Measurements from ENCODE around the gene CCDC97. TPM values are rescaled to one million over a fixed set of nuclear protein-coding genes. Genes with fewer than 3 reads are reported as not detected.

The CCDC97 gene
- total RNA-seq, 1 donor from 2014 or later: 36.7 TPM

GRCh38 chr19:41356984-41357739 lies 47.2 kb downstream of the CCDC97 start:
- Mint-ChIP-seq H3K4me3 (ENCODE audit: unreplicated experiment) (no peak overlapping the region), H3K4me1 (ENCODE audit: low read depth, unreplicated experiment) (peaks cover 1% of the 10 kb centered on the region), H3K9me3 (ENCODE audit: unreplicated experiment) (peaks cover 8% of the 10 kb centered on the region), H3K36me3 (ENCODE audit: unreplicated experiment) (no peaks in the 10 kb centered on the region), H3K27me3 (ENCODE audit: unreplicated experiment) (peaks cover 11% of the 10 kb centered on the region), H3K27ac (ENCODE audit: unreplicated experiment) (no peak overlapping the region)
- DNase-seq: no peak
- no peak for TF ChIP-seq CTCF (IDR thresholded peaks at IDR 0.05; ENCODE audit: partially characterized antibody, unreplicated experiment)

- no peak for TF ChIP-seq CTCF (IDR thresholded peaks at IDR 0.05; ENCODE audit: partially characterized antibody, unreplicated experiment)
- H3K36me3 Mint-ChIP-seq (ENCODE audit: unreplicated experiment): no peaks in the 10 kb centered on the region
- H3K4me1 Mint-ChIP-seq (ENCODE audit: low read depth, unreplicated experiment): peaks cover 1% of the 10 kb centered on the region
- H3K4me3 Mint-ChIP-seq (ENCODE audit: unreplicated experiment): no peak overlapping the region
- no peak for DNase-seq
- peaks cover 9% of the 10 kb centered on the region for H3K27me3 Mint-ChIP-seq (ENCODE audit: unreplicated experiment)
- peaks cover 8% of the 10 kb centered on the region for H3K9me3 Mint-ChIP-seq (ENCODE audit: unreplicated experiment)
- H3K27ac Mint-ChIP-seq (ENCODE audit: unreplicated experiment): no peak overlapping the region
Observed at GRCh38 chr19:41357746-41358145, 47.8 kb downstream of the CCDC97 start.

- DNase-seq: no peak
- peaks cover 13% of the 10 kb centered on the region for H3K27me3 Mint-ChIP-seq (ENCODE audit: unreplicated experiment)
- TF ChIP-seq CTCF (IDR thresholded peaks at IDR 0.05; ENCODE audit: partially characterized antibody, unreplicated experiment): no peak
- H3K9me3 Mint-ChIP-seq (ENCODE audit: unreplicated experiment): peaks cover 6% of the 10 kb centered on the region
- no peaks in the 10 kb centered on the region for H3K36me3 Mint-ChIP-seq (ENCODE audit: unreplicated experiment)
- H3K27ac Mint-ChIP-seq (ENCODE audit: unreplicated experiment): no peak overlapping the region
- peaks cover 1% of the 10 kb centered on the region for H3K4me1 Mint-ChIP-seq (ENCODE audit: low read depth, unreplicated experiment)
- no peak overlapping the region for H3K4me3 Mint-ChIP-seq (ENCODE audit: unreplicated experiment)
Observed at GRCh38 chr19:41359741-41360140, 49.8 kb downstream of the CCDC97 start.

GRCh38 chr19:41362143-41362847 lies 52.3 kb downstream of the CCDC97 start:
- DNase-seq: no peak
- no peaks in the 10 kb centered on the region for H3K36me3 Mint-ChIP-seq (ENCODE audit: unreplicated experiment)
- TF ChIP-seq CTCF (IDR thresholded peaks at IDR 0.05; ENCODE audit: partially characterized antibody, unreplicated experiment): no peak
- peaks cover 6% of the 10 kb centered on the region for H3K27me3 Mint-ChIP-seq (ENCODE audit: unreplicated experiment)
- H3K27ac Mint-ChIP-seq (ENCODE audit: unreplicated experiment): no peak overlapping the region
- H3K4me3 Mint-ChIP-seq (ENCODE audit: unreplicated experiment): peak overlapping the region; percentile 94
- H3K9me3 Mint-ChIP-seq (ENCODE audit: unreplicated experiment): no peaks in the 10 kb centered on the region
- H3K4me1 Mint-ChIP-seq (ENCODE audit: low read depth, unreplicated experiment): no peaks in the 10 kb centered on the region

GRCh38 chr19:41363371-41363752 lies 53.4 kb downstream of the CCDC97 start:
- H3K27ac Mint-ChIP-seq (ENCODE audit: unreplicated experiment): peak overlapping the region; percentile 96
- DNase-seq: no peak
- H3K4me3 Mint-ChIP-seq (ENCODE audit: unreplicated experiment): peak overlapping the region; percentile 94
- H3K9me3 Mint-ChIP-seq (ENCODE audit: unreplicated experiment): no peaks in the 10 kb centered on the region
- no peaks in the 10 kb centered on the region for H3K36me3 Mint-ChIP-seq (ENCODE audit: unreplicated experiment)
- no peak for TF ChIP-seq CTCF (IDR thresholded peaks at IDR 0.05; ENCODE audit: partially characterized antibody, unreplicated experiment)
- H3K4me1 Mint-ChIP-seq (ENCODE audit: low read depth, unreplicated experiment): no peaks in the 10 kb centered on the region
- peaks cover 6% of the 10 kb centered on the region for H3K27me3 Mint-ChIP-seq (ENCODE audit: unreplicated experiment)
